ENCODE results near the gene SUCLG2. TPM values are rescaled to one million over a fixed set of nuclear protein-coding genes. Genes with fewer than 3 reads are reported as not detected.

Gene SUCLG2
- total RNA-seq, 2 donors from 2014 or later, result 25.5 to 36.6 TPM

DNA sequence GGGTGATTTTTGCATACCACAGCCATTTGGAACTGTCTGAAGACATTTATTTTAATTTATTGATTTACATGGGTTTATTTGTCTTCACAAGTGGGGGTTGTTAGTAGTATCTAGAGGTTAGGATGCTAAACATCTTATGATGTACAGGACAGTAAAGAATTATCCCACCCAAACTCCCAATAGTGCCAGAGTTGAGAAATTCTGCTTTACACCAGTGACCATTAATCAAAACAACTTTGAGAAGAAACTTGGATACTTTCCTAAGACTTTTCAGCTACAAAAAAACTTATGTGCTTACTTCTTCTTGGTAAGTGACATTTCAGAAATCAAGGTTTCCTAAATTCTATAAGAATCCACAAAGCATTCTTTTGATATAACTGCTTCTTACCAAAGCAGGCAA lies 156.7 kb downstream of the SUCLG2 start:
- no peaks in the 10 kb centered on the region for H3K9me3 ChIP-seq
- ATAC-seq (ENCODE audit: insufficient number of reproducible peaks, low FRiP score, low read depth) (no peak), DNase-seq (ENCODE audit: low spot score) (no peak)
- no peak overlapping the region for H3K27ac ChIP-seq
- H3K4me1 ChIP-seq (ENCODE audit: control insufficient read depth in 1 of 2, low read depth in 2 of 2), result peaks cover 0 to 5% of the 10 kb centered on the region in 2 donors
- H3K4me3 ChIP-seq, result no peak overlapping the region
- TF ChIP-seq, protein P1, sequence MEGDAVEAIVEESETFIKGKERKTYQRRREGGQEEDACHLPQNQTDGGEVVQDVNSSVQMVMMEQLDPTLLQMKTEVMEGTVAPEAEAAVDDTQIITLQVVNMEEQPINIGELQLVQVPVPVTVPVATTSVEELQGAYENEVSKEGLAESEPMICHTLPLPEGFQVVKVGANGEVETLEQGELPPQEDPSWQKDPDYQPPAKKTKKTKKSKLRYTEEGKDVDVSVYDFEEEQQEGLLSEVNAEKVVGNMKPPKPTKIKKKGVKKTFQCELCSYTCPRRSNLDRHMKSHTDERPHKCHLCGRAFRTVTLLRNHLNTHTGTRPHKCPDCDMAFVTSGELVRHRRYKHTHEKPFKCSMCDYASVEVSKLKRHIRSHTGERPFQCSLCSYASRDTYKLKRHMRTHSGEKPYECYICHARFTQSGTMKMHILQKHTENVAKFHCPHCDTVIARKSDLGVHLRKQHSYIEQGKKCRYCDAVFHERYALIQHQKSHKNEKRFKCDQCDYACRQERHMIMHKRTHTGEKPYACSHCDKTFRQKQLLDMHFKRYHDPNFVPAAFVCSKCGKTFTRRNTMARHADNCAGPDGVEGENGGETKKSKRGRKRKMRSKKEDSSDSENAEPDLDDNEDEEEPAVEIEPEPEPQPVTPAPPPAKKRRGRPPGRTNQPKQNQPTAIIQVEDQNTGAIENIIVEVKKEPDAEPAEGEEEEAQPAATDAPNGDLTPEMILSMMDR (IDR thresholded peaks at IDR 0.05), result no peak
- H3K36me3 ChIP-seq, result peaks cover 3% of the 10 kb centered on the region
- H3K27me3 ChIP-seq (replicated peaks; ENCODE audit: insufficient read depth), result no peaks in the 10 kb centered on the region

DNA sequence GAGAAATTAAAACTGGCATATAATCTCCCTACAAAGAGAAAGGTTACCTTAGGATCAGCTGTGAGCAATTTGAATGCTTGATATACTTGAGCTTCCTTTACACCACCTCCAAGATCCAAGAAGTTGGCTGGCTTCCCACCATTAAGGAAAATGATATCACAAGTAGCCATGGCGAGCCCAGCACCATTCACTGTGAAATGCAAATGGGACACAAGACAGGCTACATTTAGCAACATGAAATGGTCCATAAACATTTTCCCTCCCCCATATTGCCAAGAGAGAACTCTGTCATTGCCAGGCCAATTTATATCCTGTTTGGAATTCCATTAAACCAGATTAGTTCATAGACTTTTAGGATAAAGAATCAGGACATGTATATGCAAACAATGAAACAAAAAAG lies 158.7 kb downstream of the SUCLG2 start:
- H3K9me3 ChIP-seq, result no peaks in the 10 kb centered on the region
- no peak for DNase-seq (ENCODE audit: low spot score)
- TF ChIP-seq, protein P1 (IDR thresholded peaks at IDR 0.05), result no peak
- H3K4me1 ChIP-seq (ENCODE audit: control insufficient read depth in 1 of 2, low read depth in 2 of 2), result peaks cover 0 to 8% of the 10 kb centered on the region in 2 donors
- H3K27ac ChIP-seq, result no peak overlapping the region
- H3K27me3 ChIP-seq (replicated peaks; ENCODE audit: insufficient read depth), result no peaks in the 10 kb centered on the region
- ATAC-seq (ENCODE audit: insufficient number of reproducible peaks, low FRiP score, low read depth), result no peak
- no peak overlapping the region for H3K4me3 ChIP-seq
- H3K36me3 ChIP-seq, result peaks cover 3% of the 10 kb centered on the region

DNA sequence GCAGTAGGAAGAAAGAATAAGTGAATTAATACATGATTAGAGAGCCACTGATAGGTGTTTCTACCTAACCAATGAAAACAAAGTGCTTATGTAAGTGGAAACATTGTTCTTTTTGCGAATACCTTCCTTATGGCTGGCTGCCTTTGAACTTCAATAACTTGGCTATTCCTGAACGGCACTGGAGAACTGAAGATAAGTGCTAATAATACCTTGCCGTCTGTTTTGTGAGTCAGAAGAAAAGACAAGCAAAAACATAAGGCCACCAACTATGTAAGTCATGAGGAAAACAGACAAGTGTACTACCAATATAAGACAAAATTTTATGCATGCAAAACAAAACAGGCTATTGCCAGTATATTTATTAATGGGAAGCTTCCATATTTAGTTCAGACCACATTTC lies 160.6 kb downstream of the SUCLG2 start:
- Histone ChIP-seq H3K36me3 (peaks cover 3% of the 10 kb centered on the region), H3K4me3 (no peak overlapping the region), H3K4me1 (ENCODE audit: control insufficient read depth in 1 of 2, low read depth in 2 of 2) (peaks cover 0 to 25% of the 10 kb centered on the region in 2 donors), H3K27ac (no peak overlapping the region), H3K9me3 (no peaks in the 10 kb centered on the region), H3K27me3 (replicated peaks; ENCODE audit: insufficient read depth) (no peaks in the 10 kb centered on the region)
- TF ChIP-seq, protein P1 (IDR thresholded peaks at IDR 0.05), result no peak
- DNase-seq (ENCODE audit: low spot score) (no peak), ATAC-seq (ENCODE audit: insufficient number of reproducible peaks, low FRiP score, low read depth) (no peak)

DNA sequence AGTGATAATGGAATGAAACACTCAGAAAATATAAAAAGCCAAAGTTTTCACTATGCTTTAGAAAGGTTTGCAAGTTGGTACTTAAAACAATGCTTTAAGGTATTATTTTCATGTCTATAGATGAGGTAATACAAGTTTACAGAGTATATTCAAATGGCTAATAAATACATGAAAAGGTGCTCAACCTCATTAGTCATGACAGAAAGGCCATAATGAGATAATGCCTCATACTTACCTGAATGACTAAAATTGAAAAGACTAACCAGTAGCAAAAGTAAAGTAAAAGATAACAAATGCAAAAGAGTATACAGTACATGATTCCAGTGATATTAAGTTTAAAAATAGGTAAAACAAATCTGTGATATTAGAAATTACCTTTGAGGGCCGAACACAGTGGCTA lies 163.8 kb downstream of the SUCLG2 start:
- TF ChIP-seq, protein P1 (IDR thresholded peaks at IDR 0.05), result no peak
- no peaks in the 10 kb centered on the region for H3K36me3 ChIP-seq
- peak overlapping the region in 1 of 2 donors; percentile 60 for H3K27ac ChIP-seq
- DNase-seq (ENCODE audit: low spot score) (no peak), ATAC-seq (ENCODE audit: insufficient number of reproducible peaks, low FRiP score, low read depth) (no peak)
- H3K4me3 ChIP-seq, result no peak overlapping the region
- H3K27me3 ChIP-seq (replicated peaks; ENCODE audit: insufficient read depth), result no peaks in the 10 kb centered on the region
- H3K9me3 ChIP-seq, result no peaks in the 10 kb centered on the region
- peaks cover 14 to 33% of the 10 kb centered on the region in 2 donors for H3K4me1 ChIP-seq (ENCODE audit: control insufficient read depth in 1 of 2, low read depth in 2 of 2)

DNA sequence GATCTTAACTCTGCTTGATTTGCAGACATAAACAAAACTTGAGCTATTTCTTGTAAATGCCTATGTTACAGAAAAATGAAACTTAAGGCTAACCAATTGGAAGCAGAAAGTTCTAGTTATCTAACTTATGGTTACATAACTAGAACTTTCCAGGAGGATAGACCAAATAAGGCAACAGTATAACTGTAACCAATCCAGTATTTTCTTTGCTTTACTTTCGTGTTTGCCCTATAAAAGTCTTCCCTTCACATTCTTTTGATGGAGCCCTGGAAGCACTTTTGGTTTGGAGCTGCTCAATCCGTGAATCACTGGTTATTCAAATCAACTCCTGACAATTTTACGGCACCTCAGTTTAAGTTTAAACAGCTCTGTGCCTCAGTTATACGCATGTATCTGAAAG lies 164.6 kb downstream of the SUCLG2 start:
- no peak for DNase-seq (ENCODE audit: low spot score)
- H3K27me3 ChIP-seq (replicated peaks; ENCODE audit: insufficient read depth), result no peaks in the 10 kb centered on the region
- peaks cover 14 to 33% of the 10 kb centered on the region in 2 donors for H3K4me1 ChIP-seq (ENCODE audit: control insufficient read depth in 1 of 2, low read depth in 2 of 2)
- peak overlapping the region; percentile 15 for H3K4me3 ChIP-seq
- H3K36me3 ChIP-seq, result no peaks in the 10 kb centered on the region
- no peaks in the 10 kb centered on the region for H3K9me3 ChIP-seq
- TF ChIP-seq, protein P1 (IDR thresholded peaks at IDR 0.05), result no peak
- no peak for ATAC-seq (ENCODE audit: insufficient number of reproducible peaks, low FRiP score, low read depth)
- H3K27ac ChIP-seq, result peak overlapping the region in 1 of 2 donors; percentile 60

Data from thoracic aorta (tissue), 2 donors.